IPS-15b (cell line): ENCODE measurements around the gene NCAPG2.

Experiments
- H3K27me3 ChIP-seq: one replicate; pipeline ENCODE4 v1.6.1; 2013; ENCODE audit warnings: low read length; ENCODE audit not compliant: control insufficient read depth, insufficient read depth
- H3K36me3 ChIP-seq: one replicate; pipeline ENCODE4 v1.6.1; 2013; ENCODE audit warnings: low read length; ENCODE audit not compliant: control insufficient read depth, insufficient read depth
- H3K4me1 ChIP-seq: one replicate; pipeline ENCODE4 v1.6.1; 2013; ENCODE audit warnings: mild to moderate bottlenecking, low read length; ENCODE audit not compliant: control insufficient read depth, insufficient read depth
- H3K4me3 ChIP-seq: one replicate; pipeline ENCODE4 v1.5.1; 2013; ENCODE audit warnings: low read depth, low read length
- H3K9ac ChIP-seq: one replicate; pipeline ENCODE4 v1.6.1; 2013; ENCODE audit warnings: low read depth, mild to moderate bottlenecking, low read length
- H3K9me3 ChIP-seq: one replicate; pipeline ENCODE4 v1.6.1; 2013; ENCODE audit warnings: mild to moderate bottlenecking, low read length; ENCODE audit not compliant: control insufficient read depth, insufficient read depth

The NCAPG2 gene

GRCh38 chr7:158731761-158732160 lies 27.2 kb upstream of the NCAPG2 start:
- no peaks in the 10 kb centered on the region for H3K9me3 ChIP-seq
- no peak overlapping the region for H3K9ac ChIP-seq
- peaks cover 4% of the 10 kb centered on the region for H3K36me3 ChIP-seq
- H3K4me3 ChIP-seq = no peak overlapping the region
- peaks cover 4% of the 10 kb centered on the region for H3K4me1 ChIP-seq
- no peaks in the 10 kb centered on the region for H3K27me3 ChIP-seq

GRCh38 chr7:158730383-158731346 lies 26.1 kb upstream of the NCAPG2 start:
- peaks cover 4% of the 10 kb centered on the region for H3K4me1 ChIP-seq
- no peak overlapping the region for H3K4me3 ChIP-seq
- H3K36me3 ChIP-seq = peaks cover 4% of the 10 kb centered on the region
- H3K9me3 ChIP-seq = no peaks in the 10 kb centered on the region
- H3K9ac ChIP-seq = no peak overlapping the region
- no peaks in the 10 kb centered on the region for H3K27me3 ChIP-seq

DNA sequence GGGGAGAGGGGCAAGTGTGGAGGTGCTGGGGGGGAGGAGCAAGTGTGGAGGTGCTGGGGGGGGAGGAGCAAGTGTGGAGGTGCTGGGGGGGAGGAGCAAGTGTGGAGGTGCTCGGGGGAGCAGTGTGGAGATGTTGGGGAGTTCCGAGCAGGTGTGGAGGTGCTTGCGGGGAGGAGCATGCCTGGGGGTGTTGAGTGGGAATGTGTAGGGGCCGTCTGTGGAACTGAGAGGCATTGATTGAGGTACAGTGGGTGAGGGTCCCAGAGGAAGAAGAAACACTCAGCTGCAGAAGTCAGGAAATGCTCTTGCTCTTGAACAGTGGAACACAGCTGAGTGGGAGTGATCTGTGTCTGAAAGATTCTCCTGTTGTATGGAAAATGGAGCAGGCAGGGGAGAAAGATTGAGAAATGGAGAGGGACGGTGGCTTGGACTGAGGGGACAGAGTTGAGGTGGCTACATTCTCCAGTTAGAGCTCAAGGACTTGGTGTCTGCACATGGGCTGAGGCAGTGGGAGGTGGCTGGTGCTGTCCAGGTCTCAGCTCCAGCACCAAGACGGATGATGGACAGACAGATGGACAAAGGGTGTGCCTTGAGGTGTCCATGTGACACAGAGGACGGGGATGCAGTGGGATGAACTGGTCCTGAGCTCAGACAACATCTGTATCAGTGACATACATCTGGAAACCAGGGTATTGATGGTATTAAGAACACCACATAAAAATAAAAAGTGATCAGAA lies 25.2 kb upstream of the NCAPG2 start:
- no peak overlapping the region for H3K9ac ChIP-seq
- no peaks in the 10 kb centered on the region for H3K27me3 ChIP-seq
- no peaks in the 10 kb centered on the region for H3K9me3 ChIP-seq
- H3K36me3 ChIP-seq = peaks cover 4% of the 10 kb centered on the region
- peaks cover 4% of the 10 kb centered on the region for H3K4me1 ChIP-seq
- H3K4me3 ChIP-seq = no peak overlapping the region

GRCh38 chr7:158728911-158729645 lies 24.5 kb upstream of the NCAPG2 start:
- Histone ChIP-seq H3K4me3 (no peak overlapping the region), H3K4me1 (peaks cover 4% of the 10 kb centered on the region), H3K27me3 (no peaks in the 10 kb centered on the region), H3K36me3 (peaks cover 2% of the 10 kb centered on the region), H3K9ac (no peak overlapping the region), H3K9me3 (no peaks in the 10 kb centered on the region)

GRCh38 chr7:158727690-158728089 lies 23.1 kb upstream of the NCAPG2 start:
- H3K36me3 ChIP-seq = no peaks in the 10 kb centered on the region
- H3K27me3 ChIP-seq = no peaks in the 10 kb centered on the region
- no peaks in the 10 kb centered on the region for H3K9me3 ChIP-seq
- no peak overlapping the region for H3K4me3 ChIP-seq
- H3K9ac ChIP-seq = no peak overlapping the region
- peaks cover 2% of the 10 kb centered on the region for H3K4me1 ChIP-seq

GRCh38 chr7:158726277-158726807 lies 21.7 kb upstream of the NCAPG2 start:
- H3K36me3 ChIP-seq = no peaks in the 10 kb centered on the region
- H3K4me3 ChIP-seq = no peak overlapping the region
- H3K27me3 ChIP-seq = no peaks in the 10 kb centered on the region
- H3K9me3 ChIP-seq = no peaks in the 10 kb centered on the region
- no peak overlapping the region for H3K9ac ChIP-seq
- H3K4me1 ChIP-seq = no peaks in the 10 kb centered on the region

DNA sequence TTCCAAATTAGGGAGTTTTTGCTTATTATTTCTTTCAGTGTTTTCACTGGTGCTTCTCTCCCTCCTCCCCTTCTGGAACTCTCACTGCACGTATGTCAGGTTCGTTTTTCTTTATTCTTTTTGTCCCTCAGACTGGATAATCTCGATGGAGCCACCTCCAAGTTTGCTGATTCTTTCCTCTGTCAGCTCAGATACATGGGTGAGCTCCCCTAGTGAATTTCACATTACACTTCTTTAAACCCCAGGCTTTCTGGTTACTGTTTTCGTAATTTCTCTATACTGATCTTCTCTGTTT lies 20.8 kb upstream of the NCAPG2 start:
- Histone ChIP-seq H3K9ac (no peak overlapping the region), H3K36me3 (no peaks in the 10 kb centered on the region), H3K4me1 (no peaks in the 10 kb centered on the region), H3K9me3 (no peaks in the 10 kb centered on the region), H3K27me3 (no peaks in the 10 kb centered on the region), H3K4me3 (no peak overlapping the region)

DNA sequence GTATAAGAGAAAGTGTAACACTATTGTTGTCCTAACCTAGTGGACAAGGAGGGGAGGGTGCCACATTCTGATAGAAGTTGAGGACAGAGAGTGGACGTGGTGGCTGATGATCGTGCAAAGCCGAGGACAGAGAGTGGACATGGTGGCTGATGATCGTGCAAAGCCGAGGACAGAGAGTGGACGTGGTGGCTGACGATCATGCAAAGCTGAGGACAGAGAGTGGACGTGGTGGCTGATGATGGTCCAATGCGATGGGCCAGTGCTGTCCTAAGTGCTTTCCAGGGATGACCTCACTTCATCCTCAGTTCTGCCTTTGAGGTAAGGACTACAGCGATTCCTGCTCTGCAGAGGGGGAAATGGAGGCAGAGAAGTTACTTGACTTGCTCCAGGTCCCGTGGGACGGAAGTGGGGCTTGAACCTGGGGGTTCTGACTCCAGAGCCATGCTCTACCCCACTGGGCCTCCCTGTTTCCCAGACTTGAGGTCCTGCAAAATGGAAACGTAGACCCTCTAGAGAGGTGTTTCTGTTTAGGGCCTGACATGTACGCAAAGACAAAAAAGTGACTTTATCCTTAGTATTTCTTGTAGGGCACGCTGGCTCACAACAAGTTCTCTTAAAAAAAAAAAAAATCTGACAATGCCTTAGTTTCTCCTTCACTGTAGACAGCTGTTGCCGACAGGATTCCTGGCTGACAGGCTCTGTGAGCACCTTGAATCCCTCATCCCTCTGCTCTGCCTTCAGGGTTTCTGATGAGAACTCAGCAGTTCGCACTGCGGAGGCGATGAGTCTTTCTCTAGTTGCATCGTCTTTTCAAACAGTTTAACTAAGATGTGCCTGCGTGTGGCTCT lies 20.3 kb upstream of the NCAPG2 start:
- Histone ChIP-seq H3K27me3 (no peaks in the 10 kb centered on the region), H3K9ac (no peak overlapping the region), H3K4me3 (no peak overlapping the region), H3K4me1 (no peaks in the 10 kb centered on the region), H3K9me3 (no peaks in the 10 kb centered on the region), H3K36me3 (no peaks in the 10 kb centered on the region)

DNA sequence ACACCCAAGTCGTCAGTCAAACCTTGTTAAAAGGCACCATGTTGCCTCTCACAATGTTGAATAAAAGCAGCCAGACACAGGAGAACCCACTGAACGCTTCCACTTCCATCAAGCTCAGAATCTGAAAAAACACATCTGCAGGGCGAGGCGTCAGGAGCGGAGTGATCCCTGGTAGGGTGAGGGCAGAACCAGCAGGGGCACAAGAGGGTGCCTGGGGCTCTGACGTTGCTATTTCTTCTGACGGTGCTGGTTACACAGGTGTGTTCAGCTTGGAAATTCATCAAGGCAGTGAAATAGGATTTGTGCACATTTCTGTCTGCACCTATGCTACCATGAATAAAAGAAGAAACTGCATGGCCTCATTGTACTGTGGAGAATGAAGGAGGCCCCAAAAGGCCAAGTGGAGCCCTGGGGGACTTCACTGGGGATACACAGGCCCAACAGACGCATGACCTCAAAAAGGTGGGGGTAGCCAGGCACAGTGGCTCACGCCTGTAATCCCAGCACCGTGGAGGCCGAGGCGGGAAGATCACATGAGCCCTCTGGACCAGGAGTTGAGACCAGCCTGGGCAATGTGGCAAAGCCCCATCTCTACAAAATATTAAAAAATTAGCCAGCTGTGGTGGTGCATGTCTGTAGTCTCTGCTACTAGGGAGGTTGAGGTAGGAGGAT lies 19.2 kb upstream of the NCAPG2 start:
- no peaks in the 10 kb centered on the region for H3K27me3 ChIP-seq
- no peak overlapping the region for H3K9ac ChIP-seq
- H3K4me1 ChIP-seq = no peaks in the 10 kb centered on the region
- no peaks in the 10 kb centered on the region for H3K9me3 ChIP-seq
- no peak overlapping the region for H3K4me3 ChIP-seq
- no peaks in the 10 kb centered on the region for H3K36me3 ChIP-seq

DNA sequence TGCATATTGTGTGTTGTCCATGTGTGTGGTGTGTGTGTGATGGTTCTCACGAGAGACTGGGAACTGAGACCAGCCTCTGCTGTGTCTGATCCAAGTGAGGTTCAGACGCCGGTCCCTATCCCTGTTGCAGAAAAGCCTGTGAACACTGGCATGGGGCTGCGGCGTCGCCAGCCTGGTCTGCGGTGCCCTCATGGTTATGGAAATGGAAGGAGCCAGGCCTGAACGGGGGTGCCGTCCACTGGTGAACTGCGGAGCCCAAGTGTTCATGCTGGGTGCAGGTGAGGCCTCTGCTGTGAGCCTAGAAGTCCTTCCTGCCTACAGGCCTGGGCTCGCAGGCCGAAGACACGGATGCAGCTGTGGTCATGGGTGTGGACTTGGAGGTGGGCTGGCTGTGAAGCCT lies 18.7 kb upstream of the NCAPG2 start:
- H3K4me1 ChIP-seq = no peaks in the 10 kb centered on the region
- no peaks in the 10 kb centered on the region for H3K36me3 ChIP-seq
- no peak overlapping the region for H3K9ac ChIP-seq
- no peaks in the 10 kb centered on the region for H3K27me3 ChIP-seq
- no peaks in the 10 kb centered on the region for H3K9me3 ChIP-seq
- H3K4me3 ChIP-seq = no peak overlapping the region
